BJ (cell line): ENCODE results near the gene ABLIM2. TPM values are rescaled to one million over a fixed set of nuclear protein-coding genes. Genes with fewer than 3 reads are reported as not detected.

Source experiments
- CTCF ChIA-PET: fragments of 350-600 bp; formaldehyde crosslinking; extraction: SDS; loops from one replicate; lab custom pipeline; 2021; ENCODE audit warnings: antibody characterized with exemption, inconsistent platforms; lab: Yijun Ruan, JAX
- POLR2A ChIA-PET: fragments of 300-600 bp; sonication (Branson Sonifier 250); formaldehyde crosslinking; extraction: SDS; loops from one replicate; lab custom pipeline; 2021; ENCODE audit warnings: antibody characterized with exemption; lab: Charles Lee
- DNase-seq: peaks from one replicate; pipeline ENCODE4 v3.0.0-alpha.2; 2011; ENCODE audit warnings: low read depth
- H3K27me3 ChIP-seq: 2 replicates; pipeline ENCODE4 v1.6.0; 2011; ENCODE audit warnings: low read length; ENCODE audit not compliant: control insufficient read depth, insufficient read depth
- H3K36me3 ChIP-seq: 2 replicates; pipeline ENCODE4 v1.5.1; 2011; ENCODE audit warnings: low read length; ENCODE audit not compliant: control insufficient read depth, insufficient read depth
- H3K4me3 ChIP-seq: 2 replicates; pipeline ENCODE4 v1.5.1; 2011; ENCODE audit warnings: low read depth, mild to moderate bottlenecking, control low read depth, low read length
- polyA plus RNA-seq: library from polyadenylated mRNA; depleted of rRNA; stranded (reverse); fragments of >200 nt; gene quantifications from 2 replicates; pipeline ENCODE4 v1.2.3, GENCODE V29; 2011
- TF ChIP-seq, protein P1 (sequence below): IDR thresholded peaks from 2 replicates; pipeline ENCODE4 v1.5.1; 2011; ENCODE audit warnings: low read depth, mild to moderate bottlenecking, control low read depth, inconsistent platforms, low read length, moderate library complexity; ENCODE audit not compliant: insufficient read depth

Gene ABLIM2
- polyA plus RNA-seq, 1 experiment: 0.07 TPM

DNA sequence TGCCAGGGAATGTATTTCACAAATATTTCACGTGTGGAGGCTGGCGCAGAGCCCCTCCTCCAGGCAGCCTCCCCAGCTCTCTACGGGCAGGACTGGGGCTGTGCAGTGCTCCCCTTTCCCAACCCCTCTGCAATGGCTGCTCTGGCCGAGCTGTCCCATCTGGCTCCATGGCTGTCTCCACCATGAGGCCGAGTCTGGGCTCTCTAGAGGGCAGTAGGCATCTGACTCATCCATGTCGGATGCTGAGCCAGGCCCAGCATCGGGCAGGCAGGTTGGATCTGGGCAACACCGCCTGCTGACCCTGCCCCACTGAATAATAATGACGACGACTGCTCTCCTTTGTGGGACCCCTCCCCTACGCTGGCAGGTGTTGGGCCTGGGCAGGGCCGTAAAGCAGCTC is 29.5 kb upstream of the ABLIM2 start:
- Histone ChIP-seq H3K27me3 (peaks cover 2% of the 10 kb centered on the region; the same call in 1 of the 2 replicates), H3K36me3 (no peaks in the 10 kb centered on the region), H3K4me3 (no peak overlapping the region)
- TF ChIP-seq, protein P1, sequence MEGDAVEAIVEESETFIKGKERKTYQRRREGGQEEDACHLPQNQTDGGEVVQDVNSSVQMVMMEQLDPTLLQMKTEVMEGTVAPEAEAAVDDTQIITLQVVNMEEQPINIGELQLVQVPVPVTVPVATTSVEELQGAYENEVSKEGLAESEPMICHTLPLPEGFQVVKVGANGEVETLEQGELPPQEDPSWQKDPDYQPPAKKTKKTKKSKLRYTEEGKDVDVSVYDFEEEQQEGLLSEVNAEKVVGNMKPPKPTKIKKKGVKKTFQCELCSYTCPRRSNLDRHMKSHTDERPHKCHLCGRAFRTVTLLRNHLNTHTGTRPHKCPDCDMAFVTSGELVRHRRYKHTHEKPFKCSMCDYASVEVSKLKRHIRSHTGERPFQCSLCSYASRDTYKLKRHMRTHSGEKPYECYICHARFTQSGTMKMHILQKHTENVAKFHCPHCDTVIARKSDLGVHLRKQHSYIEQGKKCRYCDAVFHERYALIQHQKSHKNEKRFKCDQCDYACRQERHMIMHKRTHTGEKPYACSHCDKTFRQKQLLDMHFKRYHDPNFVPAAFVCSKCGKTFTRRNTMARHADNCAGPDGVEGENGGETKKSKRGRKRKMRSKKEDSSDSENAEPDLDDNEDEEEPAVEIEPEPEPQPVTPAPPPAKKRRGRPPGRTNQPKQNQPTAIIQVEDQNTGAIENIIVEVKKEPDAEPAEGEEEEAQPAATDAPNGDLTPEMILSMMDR: no peak
- ChIA-PET POLR2A (no interaction called here), CTCF (interaction anchor here (1.8 kb wide), 1 partner anchor 11 kb away, joined by 6 read pairs; no protein-coding TSS in a partner anchor)
- no peak for DNase-seq

DNA sequence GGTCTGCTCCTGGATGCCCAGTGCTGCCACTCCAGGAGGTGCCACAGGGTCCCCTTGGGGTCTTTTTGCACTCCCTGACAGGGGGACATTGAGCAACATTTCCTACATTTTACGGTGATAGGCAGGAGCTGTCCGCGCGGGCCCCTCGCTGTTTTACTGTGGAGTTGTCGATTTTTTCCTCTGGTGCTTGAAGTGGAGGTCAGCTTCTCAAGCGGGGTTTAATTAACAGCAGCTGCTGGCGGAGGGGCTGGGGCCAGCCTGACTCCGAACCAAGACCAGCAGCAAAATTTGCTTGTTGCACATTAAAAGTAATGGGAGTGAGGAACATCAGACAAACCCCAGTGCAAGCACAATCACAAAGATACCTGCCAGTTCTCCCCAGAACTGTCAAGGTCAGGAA is 27.3 kb upstream of the ABLIM2 start:
- no peak overlapping the region for H3K4me3 ChIP-seq
- POLR2A ChIA-PET: interaction anchor here (0.6 to 0.7 kb wide), 2 partner anchors 9 kb away, joined by 3 to 4 read pairs; no protein-coding TSS in a partner anchor

DNA sequence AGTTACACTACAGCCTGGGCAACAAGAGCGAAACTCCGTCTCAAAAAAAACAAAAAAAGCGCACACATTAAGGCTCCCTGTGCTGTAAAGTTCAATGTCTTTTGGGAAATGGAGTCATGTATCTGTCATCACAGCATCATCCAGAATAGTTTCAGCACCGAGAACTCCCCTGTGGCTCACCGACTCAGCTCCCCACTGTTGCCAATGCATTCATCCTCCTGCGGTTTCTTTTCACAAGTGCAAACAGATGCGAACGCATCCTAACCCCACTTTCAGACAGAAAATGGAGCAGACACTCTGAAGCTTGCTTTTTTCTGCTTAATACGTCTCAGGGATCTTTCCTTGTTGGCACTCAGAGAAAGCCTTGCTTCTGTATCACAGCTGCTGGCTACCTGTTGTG is 26.7 kb upstream of the ABLIM2 start:
- H3K27me3 ChIP-seq: peaks cover 2% of the 10 kb centered on the region; the same call in 1 of the 2 replicates
- no peaks in the 10 kb centered on the region for H3K36me3 ChIP-seq
- POLR2A ChIA-PET: interaction anchor here (0.6 to 0.7 kb wide), 2 partner anchors 9 kb away, joined by 3 to 4 read pairs; no protein-coding TSS in a partner anchor
- TF ChIP-seq, protein P1: no peak
- no peak overlapping the region for H3K4me3 ChIP-seq
- CTCF ChIA-PET: interaction anchor here (1.0 to 2.2 kb wide), 4 partner anchors 8 to 225 kb away, joined by 3 to 15 read pairs (median 3); no protein-coding TSS in a partner anchor
- peak; percentile 64 for DNase-seq

More for the DNA sequence above, 27.3 kb upstream of the ABLIM2 start:
- TF ChIP-seq, protein P1: no peak
- CTCF ChIA-PET: interaction anchor here (1.0 to 2.2 kb wide), 4 partner anchors 9 to 224 kb away, joined by 3 to 15 read pairs (median 3); no protein-coding TSS in a partner anchor
- no peak for DNase-seq
- Histone ChIP-seq H3K36me3 (no peaks in the 10 kb centered on the region), H3K27me3 (peaks cover 2% of the 10 kb centered on the region; the same call in 1 of the 2 replicates)

DNA sequence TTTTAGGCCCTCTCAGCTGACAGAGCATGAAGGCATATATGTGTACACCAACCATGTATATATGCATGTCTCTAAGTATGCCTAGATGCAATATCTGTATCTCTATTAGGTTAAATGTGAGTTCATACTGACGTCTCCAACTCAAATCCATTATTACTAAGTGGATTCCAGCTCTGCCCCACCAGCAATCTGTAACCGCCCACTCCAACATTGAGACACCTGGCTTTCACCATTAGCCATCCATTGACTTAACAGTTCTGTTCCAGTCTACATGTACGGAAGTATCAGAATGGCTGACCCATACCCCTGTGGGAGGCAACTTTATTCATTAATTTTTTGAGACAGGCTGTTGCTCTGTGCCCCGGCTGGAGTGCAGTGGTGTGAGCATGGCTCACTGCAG is 25.4 kb upstream of the ABLIM2 start:
- Histone ChIP-seq H3K27me3 (peaks cover 8% of the 10 kb centered on the region), H3K4me3 (no peak overlapping the region), H3K36me3 (no peaks in the 10 kb centered on the region)
- no peak for DNase-seq
- TF ChIP-seq, protein P1: no peak
- POLR2A ChIA-PET: no interaction called here
- CTCF ChIA-PET: no interaction called here

DNA sequence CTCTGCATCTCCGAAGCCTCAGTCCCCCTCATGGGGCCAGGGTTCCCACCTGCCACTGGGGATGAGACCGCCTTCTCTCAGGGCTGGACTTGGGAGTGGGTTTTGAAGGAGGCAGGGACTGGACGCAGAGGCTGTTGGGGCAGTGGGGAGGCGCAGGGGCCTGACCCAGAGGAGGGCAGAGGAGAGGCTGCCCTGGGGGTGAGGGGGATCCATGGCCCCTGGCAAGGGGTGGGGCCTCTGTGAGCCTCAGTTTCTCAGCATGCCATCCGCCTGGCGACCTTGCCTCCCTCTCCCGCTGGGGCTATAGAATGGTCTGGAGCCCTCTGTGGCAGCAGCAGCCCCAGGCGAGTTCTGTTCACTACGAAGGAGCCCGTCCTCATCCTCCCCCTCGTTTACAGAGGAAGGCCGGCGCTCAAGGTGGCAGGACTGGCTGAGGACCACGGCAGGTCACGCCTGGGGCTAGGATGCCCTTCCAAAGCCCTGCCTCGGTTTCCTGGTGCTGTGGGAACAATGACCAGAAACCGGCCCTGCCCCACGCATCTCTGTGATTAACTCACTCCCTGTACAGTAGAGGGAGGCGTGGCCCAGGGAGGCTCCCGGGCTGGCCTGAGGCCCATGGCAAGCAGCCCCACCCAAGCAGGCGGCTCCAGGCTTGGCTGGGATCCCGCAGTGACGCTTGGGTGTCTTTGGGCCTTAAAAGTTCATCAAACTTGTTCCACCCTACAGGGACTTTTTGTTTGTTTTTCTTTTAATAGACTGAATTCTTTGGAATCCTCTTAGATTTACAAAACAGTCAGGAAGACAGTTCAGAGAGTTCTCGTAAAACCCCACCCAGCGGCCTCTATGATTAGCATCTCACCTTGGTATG is 24.5 kb upstream of the ABLIM2 start:
- POLR2A ChIA-PET: no interaction called here
- TF ChIP-seq, protein P1: no peak
- CTCF ChIA-PET: interaction anchor here (1.6 kb wide), 1 partner anchor 220 kb away, joined by 7 read pairs; no protein-coding TSS in a partner anchor
- H3K4me3 ChIP-seq: no peak overlapping the region
- DNase-seq: peak; percentile 78
- H3K36me3 ChIP-seq: no peaks in the 10 kb centered on the region
- H3K27me3 ChIP-seq: peaks cover 8% of the 10 kb centered on the region
